Osteoblast (primary cell): Measurements from ENCODE around the gene TPPP3. TPM values are rescaled to one million over a fixed set of nuclear protein-coding genes. Genes with fewer than 3 reads are reported as not detected.
A peak's percentile ranks its signal among the peaks of the same experiment; 100 is the strongest.

ENCODE experiments used
- DNase-seq: peaks from one replicate; pipeline ENCODE4 v3.0.0; 2011; ENCODE audit warnings: low spot score, mixed read lengths; ENCODE audit not compliant: insufficient read length; ENCODE audit errors: missing footprints
- H2AFZ ChIP-seq: 2 replicates; pipeline ENCODE4 v1.6.0; 2011; ENCODE audit warnings: mild to moderate bottlenecking, low read length
- H3K27ac ChIP-seq: 2 replicates; pipeline ENCODE4 v1.5.1; 2011; ENCODE audit warnings: mild to moderate bottlenecking, low read depth, low read length, moderate library complexity
- H3K27me3 ChIP-seq: 2 replicates; pipeline ENCODE4 v1.6.0; 2012; ENCODE audit warnings: mild to moderate bottlenecking, control low read depth, inconsistent platforms, low read length, moderate library complexity; ENCODE audit not compliant: insufficient read depth
- H3K36me3 ChIP-seq: 2 replicates; pipeline ENCODE4 v1.5.1; 2011; ENCODE audit warnings: mild to moderate bottlenecking, low read length, control low read depth, moderate library complexity; ENCODE audit not compliant: insufficient read depth
- H3K4me1 ChIP-seq: 2 replicates; pipeline ENCODE4 v1.5.1; 2011; ENCODE audit warnings: mild to moderate bottlenecking, low read length, control low read depth, moderate library complexity; ENCODE audit not compliant: insufficient read depth
- H3K4me2 ChIP-seq: 2 replicates; pipeline ENCODE4 v1.6.0; 2011; ENCODE audit warnings: mild to moderate bottlenecking, low read length; ENCODE audit not compliant: insufficient read depth
- H3K4me3 ChIP-seq: fragments of 200-600 bp; sonication (generic); 3 replicates; pipeline ENCODE4 v1.5.1; 2012; ENCODE audit warnings: mild to moderate bottlenecking, low read length, inconsistent platforms; ENCODE audit not compliant: insufficient read depth
- H3K79me2 ChIP-seq: 2 replicates; pipeline ENCODE4 v1.6.0; 2012; ENCODE audit warnings: mild to moderate bottlenecking, low read length, control low read depth, inconsistent platforms; ENCODE audit not compliant: insufficient read depth
- H3K9me3 ChIP-seq: 2 replicates; pipeline ENCODE4 v1.5.1; 2011; ENCODE audit warnings: low read depth, low read length, control low read depth
- H4K20me1 ChIP-seq: 2 replicates; pipeline ENCODE4 v1.6.0; 2012; ENCODE audit warnings: mild to moderate bottlenecking, low read length, control low read depth; ENCODE audit not compliant: insufficient read depth
- total RNA-seq: library from RNA; depleted of rRNA; stranded (reverse); fragments of >200 nt; gene quantifications from 2 replicates; pipeline ENCODE4 v1.2.3, GENCODE V29; 2012
- TF ChIP-seq, protein P1 (sequence below): IDR thresholded peaks from 2 replicates; pipeline ENCODE4 v1.5.1; 2011; ENCODE audit warnings: mild to moderate bottlenecking, low read depth, low read length, moderate library complexity; ENCODE audit errors: extremely low read depth

Gene TPPP3
- total RNA-seq, 1 donor = 0.72 TPM

GRCh38 chr16:67412294-67412693, 19.0 kb upstream of the TPPP3 start:
- H3K4me3 ChIP-seq = no peak overlapping the region
- DNase-seq = peak; percentile 71
- no peaks in the 10 kb centered on the region for H3K9me3 ChIP-seq
- H3K79me2 ChIP-seq = peaks cover 19% of the 10 kb centered on the region
- H3K36me3 ChIP-seq = no peaks in the 10 kb centered on the region
- H3K27ac ChIP-seq = no peak overlapping the region
- H3K4me2 ChIP-seq = no peak overlapping the region
- H2AFZ ChIP-seq = no peak overlapping the region
- H3K27me3 ChIP-seq = no peaks in the 10 kb centered on the region
- H3K4me1 ChIP-seq = peaks cover 12% of the 10 kb centered on the region
- TF ChIP-seq, protein P1, sequence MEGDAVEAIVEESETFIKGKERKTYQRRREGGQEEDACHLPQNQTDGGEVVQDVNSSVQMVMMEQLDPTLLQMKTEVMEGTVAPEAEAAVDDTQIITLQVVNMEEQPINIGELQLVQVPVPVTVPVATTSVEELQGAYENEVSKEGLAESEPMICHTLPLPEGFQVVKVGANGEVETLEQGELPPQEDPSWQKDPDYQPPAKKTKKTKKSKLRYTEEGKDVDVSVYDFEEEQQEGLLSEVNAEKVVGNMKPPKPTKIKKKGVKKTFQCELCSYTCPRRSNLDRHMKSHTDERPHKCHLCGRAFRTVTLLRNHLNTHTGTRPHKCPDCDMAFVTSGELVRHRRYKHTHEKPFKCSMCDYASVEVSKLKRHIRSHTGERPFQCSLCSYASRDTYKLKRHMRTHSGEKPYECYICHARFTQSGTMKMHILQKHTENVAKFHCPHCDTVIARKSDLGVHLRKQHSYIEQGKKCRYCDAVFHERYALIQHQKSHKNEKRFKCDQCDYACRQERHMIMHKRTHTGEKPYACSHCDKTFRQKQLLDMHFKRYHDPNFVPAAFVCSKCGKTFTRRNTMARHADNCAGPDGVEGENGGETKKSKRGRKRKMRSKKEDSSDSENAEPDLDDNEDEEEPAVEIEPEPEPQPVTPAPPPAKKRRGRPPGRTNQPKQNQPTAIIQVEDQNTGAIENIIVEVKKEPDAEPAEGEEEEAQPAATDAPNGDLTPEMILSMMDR = no peak
- no peaks in the 10 kb centered on the region for H4K20me1 ChIP-seq

GRCh38 chr16:67411339-67411738, 18.0 kb upstream of the TPPP3 start:
- TF ChIP-seq, protein P1 = no peak
- Histone ChIP-seq H3K9me3 (no peaks in the 10 kb centered on the region), H3K4me3 (no peak overlapping the region), H3K79me2 (peaks cover 19% of the 10 kb centered on the region), H3K4me2 (no peak overlapping the region), H3K36me3 (no peaks in the 10 kb centered on the region), H3K27ac (no peak overlapping the region), H3K4me1 (peaks cover 18% of the 10 kb centered on the region), H3K27me3 (no peaks in the 10 kb centered on the region), H4K20me1 (no peaks in the 10 kb centered on the region), H2AFZ (no peak overlapping the region)
- peak; percentile 80 for DNase-seq

GRCh38 chr16:67409631-67410030, 16.3 kb upstream of the TPPP3 start:
- H2AFZ ChIP-seq = no peak overlapping the region
- no peaks in the 10 kb centered on the region for H3K9me3 ChIP-seq
- no peaks in the 10 kb centered on the region for H4K20me1 ChIP-seq
- TF ChIP-seq, protein P1 = no peak
- peaks cover 16% of the 10 kb centered on the region for H3K79me2 ChIP-seq
- no peaks in the 10 kb centered on the region for H3K36me3 ChIP-seq
- DNase-seq = peak; percentile 52
- no peak overlapping the region for H3K4me2 ChIP-seq
- H3K4me1 ChIP-seq = peaks cover 28% of the 10 kb centered on the region
- no peak overlapping the region for H3K4me3 ChIP-seq
- no peaks in the 10 kb centered on the region for H3K27me3 ChIP-seq
- no peak overlapping the region for H3K27ac ChIP-seq

DNA sequence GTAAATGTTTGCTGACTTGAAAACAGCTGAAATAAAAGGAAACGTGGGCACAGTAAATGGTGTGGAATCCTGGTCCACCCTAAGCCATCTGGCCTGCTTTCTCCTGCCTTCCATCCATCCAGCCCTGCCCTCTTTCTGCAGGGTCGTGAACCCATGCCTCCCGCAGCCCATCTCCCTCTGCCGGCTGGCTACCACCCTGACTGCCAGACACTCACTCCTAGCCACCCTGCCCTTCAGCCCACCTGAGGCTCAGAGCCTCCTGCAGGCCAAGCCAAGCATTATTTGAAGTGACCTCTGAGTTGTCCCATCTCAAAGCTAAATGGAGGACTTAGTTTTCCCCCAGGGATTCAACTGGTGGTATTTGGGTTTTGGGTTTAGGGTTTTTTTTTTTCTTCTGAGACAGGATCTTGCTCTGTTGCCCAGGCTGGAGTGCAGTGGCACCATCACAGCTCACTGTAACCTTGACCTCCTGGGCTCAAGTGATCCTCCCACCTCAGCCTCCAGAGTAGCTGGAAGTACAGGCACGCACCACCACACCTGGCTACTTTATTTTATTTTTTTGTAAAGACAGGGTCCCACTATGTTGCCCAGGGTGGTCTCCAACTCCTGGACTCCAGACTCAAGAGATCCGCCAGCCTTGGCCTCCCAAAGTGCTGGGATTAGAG, 14.6 kb upstream of the TPPP3 start:
- Histone ChIP-seq H3K9me3 (no peaks in the 10 kb centered on the region), H3K27ac (peak overlapping the region; percentile 92), H3K36me3 (no peaks in the 10 kb centered on the region), H3K4me1 (peaks cover 28% of the 10 kb centered on the region), H3K27me3 (no peaks in the 10 kb centered on the region), H3K79me2 (peaks cover 7% of the 10 kb centered on the region), H3K4me2 (no peak overlapping the region), H2AFZ (no peak overlapping the region), H4K20me1 (no peaks in the 10 kb centered on the region), H3K4me3 (no peak overlapping the region)
- TF ChIP-seq, protein P1 = no peak
- DNase-seq = peak; percentile 63
